HG02678 (cell line): ENCODE data around the gene OR7C1.
"Not testable (repeated sequence)": the region's sequence is repeated elsewhere in the genome, so short reads cannot be mapped to it uniquely, and the experiment has no call there.

ENCODE experiments used
- ATAC-seq: cut with Tn5 transposase; IDR thresholded peaks from one replicate; pipeline ENCODE4 v1.9.1; 2021; ENCODE audit warnings: mild to moderate bottlenecking, moderate library complexity; ENCODE audit not compliant: unreplicated experiment

Gene OR7C1

GRCh38 chr19:14768001-14768400, 67.0 kb downstream of the OR7C1 start:
- no peak for ATAC-seq

DNA sequence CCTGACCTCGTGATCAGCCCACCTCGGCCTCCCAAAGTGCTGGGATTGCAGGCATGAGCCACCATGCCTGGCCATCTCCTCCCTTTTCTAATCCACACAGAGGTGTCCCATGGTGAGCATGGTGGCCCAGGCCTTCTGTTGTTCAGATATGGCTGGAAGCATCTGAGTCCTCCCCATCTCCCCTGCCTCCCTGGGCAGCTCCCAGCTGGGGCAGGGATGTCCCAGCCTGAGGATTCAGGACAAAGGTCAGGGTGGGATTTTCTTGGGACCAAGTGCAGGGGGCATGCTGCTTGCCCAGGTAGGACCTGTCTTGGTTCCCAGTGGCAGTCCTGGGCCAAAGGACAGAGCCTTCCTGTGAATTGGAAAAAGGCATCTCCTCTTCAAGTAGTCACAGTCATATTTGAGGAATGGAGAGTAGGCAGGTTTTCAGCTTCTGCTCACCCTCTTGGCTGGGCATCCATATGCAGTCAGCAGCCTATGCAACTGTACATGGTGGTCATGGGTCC, 67.5 kb downstream of the OR7C1 start:
- no peak for ATAC-seq

DNA sequence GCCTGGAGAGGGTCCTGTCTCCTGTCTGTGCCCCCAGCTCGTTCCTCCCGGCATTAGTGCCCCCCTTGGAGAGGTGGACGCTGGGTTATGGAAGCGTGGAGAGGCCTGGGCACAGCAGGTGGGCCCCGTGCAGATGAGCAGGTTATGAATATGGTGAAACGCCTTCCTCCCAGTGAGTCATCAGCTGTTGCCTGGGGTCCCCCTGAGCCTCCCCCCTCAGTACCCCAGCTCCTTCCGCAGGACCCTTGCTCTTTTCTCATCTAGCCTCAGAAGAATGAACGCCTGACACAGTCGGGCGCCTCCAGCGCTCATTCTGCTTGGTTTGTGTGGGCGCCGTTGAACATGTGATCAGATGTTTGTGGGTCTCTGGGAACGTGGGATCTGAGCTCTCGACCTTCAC, 69.1 kb downstream of the OR7C1 start:
- ATAC-seq: not testable (repeated sequence)

- ATAC-seq: not testable (repeated sequence)
Measured at GRCh38 chr19:14765403-14765802, 69.6 kb downstream of the OR7C1 start.

DNA sequence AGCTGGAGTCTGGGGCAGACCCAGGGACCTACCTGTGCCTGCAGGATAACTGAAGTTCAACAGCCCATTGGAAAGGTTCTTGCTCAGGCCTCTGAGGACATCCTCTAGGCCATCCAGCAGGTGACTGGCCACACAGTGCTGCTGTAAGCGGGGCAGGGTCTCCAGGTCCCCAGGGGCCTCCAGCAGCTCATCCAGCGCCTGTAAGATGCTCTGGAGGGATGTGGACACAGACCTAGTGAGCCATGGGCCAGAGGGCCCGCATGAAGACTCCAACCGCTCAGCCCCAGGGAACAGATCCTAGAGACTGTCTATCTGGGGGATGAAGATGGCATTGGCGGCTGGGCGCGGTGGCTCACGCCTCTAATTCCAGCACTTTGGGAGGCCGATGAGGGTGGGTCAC, 70.6 kb downstream of the OR7C1 start:
- no peak for ATAC-seq

DNA sequence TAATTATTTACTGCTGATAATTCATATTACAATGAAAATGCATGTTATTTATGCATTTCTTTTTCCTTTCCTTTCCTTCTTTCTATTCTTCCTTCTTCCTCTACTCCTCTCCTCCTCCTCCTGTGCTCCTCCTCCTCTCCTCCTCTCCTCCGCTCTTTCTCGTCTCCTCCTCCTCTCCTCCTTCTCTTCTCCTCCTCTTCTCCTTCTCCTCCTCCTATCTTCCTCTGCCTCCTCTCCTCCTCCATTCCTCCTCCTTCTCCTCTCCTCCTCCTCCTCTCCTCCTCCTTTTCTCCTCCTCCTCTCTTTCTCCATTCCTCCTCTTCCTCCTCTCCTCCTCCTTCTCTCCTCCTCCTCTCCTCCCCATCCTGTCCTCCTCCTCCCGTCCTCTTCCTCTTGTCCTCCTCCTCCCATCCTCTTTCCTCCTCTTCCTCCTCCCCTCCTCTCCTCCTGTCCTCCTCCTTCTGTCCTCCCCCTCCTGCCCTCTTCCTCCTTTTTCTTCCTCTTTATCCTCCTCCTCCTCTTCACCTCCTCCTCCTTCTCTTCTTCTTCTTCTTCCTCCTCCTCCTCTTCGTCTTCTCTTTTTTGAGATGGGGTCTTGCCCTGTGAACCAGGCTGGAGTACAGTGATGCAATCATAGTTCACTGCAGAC, 71.4 kb downstream of the OR7C1 start:
- no peak for ATAC-seq

GRCh38 chr19:14762111-14762510, 72.9 kb downstream of the OR7C1 start:
- ATAC-seq: no peak

DNA sequence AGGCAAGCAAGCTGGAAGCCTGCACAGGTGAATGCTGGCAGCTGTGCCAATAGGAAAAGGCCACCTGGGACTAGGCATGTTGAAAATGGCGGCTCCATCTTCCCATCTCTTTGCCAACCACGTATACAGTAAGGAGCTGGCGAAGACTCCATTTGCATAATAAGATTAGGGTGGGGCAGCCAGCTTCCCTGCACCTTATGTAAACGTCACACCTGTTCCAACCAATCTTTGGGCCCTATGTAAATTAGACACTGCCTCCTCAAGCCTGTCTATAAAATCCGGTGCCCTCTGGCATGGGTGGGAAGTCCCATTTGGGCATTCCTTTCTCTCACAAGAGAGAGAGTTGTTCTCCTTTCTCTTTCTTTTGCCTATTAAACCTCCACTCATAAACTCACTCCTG, 73.4 kb downstream of the OR7C1 start:
- no peak for ATAC-seq

DNA sequence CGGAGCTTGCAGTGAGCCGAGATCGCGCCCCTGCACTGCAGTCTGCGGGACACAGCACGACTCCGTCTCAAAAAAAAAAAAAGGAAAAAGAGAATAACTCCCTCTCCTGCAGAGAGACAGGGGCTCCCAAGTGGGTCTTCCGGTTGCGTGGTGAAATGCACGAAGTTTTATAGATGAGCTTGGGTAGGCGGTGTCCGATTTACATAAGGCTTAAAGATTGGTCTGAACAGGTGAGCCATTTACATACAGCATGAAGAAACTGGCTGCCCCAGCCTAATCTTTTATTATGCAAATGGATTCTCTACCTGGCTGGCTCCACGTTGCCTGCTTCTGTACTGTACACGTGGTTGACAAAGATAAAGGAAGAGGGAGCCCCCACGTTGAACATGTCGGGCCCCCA, 76.2 kb downstream of the OR7C1 start:
- no peak for ATAC-seq

- ATAC-seq: no peak
Measured at GRCh38 chr19:14748601-14749000, 86.4 kb downstream of the OR7C1 start.
